Mammary epithelial cell (primary cell): Measurements from ENCODE around the gene DUSP15.

ENCODE experiments used
- EZH2 ChIP-seq: IDR thresholded peaks from 2 replicates; pipeline ENCODE4 v1.6.1; 2012; ENCODE audit warnings: low read length, inconsistent platforms, borderline replicate concordance
- TF ChIP-seq, protein P1 (sequence below), 2 donors: IDR thresholded peaks in 1 of 2; conservative IDR thresholded peaks in 1 of 2; 2 replicates each; pipeline ENCODE4 v1.5.1; 2011 to 2012; ENCODE audit warnings: inconsistent platforms in 2 of 2, low read length in 2 of 2, mild to moderate bottlenecking in 2 of 2, control low read depth in 1 of 2, low read depth in 1 of 2; ENCODE audit not compliant: insufficient read depth in 1 of 2; ENCODE audit errors: extremely low read depth in 1 of 2

DNA sequence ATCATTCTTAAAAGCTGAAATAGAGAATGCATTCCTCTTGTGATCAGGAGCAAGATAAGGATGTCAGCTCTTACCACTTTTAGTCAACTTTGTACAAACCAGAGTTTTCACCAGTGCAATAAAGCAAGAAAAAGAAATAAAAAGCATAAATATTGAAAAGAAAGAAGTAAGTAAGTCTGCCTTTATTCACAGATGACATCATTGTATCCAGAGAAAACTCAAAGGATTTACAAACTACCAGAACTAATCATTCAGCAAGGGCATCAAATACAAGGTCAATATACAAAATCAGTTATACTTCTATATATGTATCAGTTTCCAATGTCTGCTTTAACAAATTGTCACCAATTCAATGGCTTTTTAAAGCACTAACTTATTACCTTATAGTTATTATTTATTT is 13.5 kb upstream of the DUSP15 start:
- TF ChIP-seq EZH2 = no peak
- TF ChIP-seq, protein P1, sequence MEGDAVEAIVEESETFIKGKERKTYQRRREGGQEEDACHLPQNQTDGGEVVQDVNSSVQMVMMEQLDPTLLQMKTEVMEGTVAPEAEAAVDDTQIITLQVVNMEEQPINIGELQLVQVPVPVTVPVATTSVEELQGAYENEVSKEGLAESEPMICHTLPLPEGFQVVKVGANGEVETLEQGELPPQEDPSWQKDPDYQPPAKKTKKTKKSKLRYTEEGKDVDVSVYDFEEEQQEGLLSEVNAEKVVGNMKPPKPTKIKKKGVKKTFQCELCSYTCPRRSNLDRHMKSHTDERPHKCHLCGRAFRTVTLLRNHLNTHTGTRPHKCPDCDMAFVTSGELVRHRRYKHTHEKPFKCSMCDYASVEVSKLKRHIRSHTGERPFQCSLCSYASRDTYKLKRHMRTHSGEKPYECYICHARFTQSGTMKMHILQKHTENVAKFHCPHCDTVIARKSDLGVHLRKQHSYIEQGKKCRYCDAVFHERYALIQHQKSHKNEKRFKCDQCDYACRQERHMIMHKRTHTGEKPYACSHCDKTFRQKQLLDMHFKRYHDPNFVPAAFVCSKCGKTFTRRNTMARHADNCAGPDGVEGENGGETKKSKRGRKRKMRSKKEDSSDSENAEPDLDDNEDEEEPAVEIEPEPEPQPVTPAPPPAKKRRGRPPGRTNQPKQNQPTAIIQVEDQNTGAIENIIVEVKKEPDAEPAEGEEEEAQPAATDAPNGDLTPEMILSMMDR (conservative IDR thresholded peaks at IDR 0.05 in 1 of 2, IDR thresholded peaks at IDR 0.05 in 1 of 2; ENCODE audit: extremely low read depth in 1 of 2, insufficient read depth in 1 of 2, low read depth in 1 of 2, low read length in 2 of 2) = no peak
